ENCODE data around the gene RXFP2. TPM values are rescaled to one million over a fixed set of nuclear protein-coding genes. Genes with fewer than 3 reads are reported as not detected.

Gene RXFP2
- total and polyA plus RNA-seq, 10 donors, result not detected

DNA sequence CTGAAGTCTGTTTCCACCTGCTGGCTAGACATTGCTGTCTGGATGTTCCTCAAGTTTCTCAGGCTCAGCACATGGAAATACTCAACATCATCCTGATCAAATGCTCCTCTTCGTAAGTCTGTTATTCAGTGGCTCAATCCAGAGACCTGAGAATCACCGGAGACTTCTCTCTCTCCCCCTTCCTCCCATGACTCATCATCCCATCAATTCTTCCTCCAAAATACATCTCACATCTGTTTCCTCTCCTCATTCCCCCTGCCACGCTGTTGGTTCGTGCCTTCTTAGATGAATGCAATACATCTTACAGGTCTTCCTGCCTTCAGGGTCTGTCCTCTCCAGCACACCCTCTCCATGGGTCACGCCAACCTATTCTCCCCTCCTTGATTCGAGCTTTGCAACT lies 7.4 kb upstream of the RXFP2 start:
- WGBS, 5 donors, result 12 to 55% (median 24%) methylated on average over 6 of the region's 6 CpGs
- intact Hi-C loops (cut with DNase I; ENCODE audit: low total_unique reads), result no loop called here
- TF ChIP-seq, protein P1, sequence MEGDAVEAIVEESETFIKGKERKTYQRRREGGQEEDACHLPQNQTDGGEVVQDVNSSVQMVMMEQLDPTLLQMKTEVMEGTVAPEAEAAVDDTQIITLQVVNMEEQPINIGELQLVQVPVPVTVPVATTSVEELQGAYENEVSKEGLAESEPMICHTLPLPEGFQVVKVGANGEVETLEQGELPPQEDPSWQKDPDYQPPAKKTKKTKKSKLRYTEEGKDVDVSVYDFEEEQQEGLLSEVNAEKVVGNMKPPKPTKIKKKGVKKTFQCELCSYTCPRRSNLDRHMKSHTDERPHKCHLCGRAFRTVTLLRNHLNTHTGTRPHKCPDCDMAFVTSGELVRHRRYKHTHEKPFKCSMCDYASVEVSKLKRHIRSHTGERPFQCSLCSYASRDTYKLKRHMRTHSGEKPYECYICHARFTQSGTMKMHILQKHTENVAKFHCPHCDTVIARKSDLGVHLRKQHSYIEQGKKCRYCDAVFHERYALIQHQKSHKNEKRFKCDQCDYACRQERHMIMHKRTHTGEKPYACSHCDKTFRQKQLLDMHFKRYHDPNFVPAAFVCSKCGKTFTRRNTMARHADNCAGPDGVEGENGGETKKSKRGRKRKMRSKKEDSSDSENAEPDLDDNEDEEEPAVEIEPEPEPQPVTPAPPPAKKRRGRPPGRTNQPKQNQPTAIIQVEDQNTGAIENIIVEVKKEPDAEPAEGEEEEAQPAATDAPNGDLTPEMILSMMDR (IDR thresholded peaks at IDR 0.05 in 8 of 11, conservative IDR thresholded peaks at IDR 0.05 in 3 of 11), result no peak
- TF ChIP-seq POLR2A (IDR thresholded peaks at IDR 0.05) (no peak), POLR2AphosphoS5 (IDR thresholded peaks at IDR 0.05) (no peak)
- no peaks in the 10 kb centered on the region for H3K4me1 ChIP-seq
- no peaks in the 10 kb centered on the region for H3K9me3 ChIP-seq
- no peak overlapping the region for H3K4me3 ChIP-seq
- H3K27ac ChIP-seq, result no peak overlapping the region
- no peak for DNase-seq
- H3K27me3 ChIP-seq (replicated peaks in 1 of 7), result no peaks in the 10 kb centered on the region
- H3K36me3 ChIP-seq, result no peaks in the 10 kb centered on the region

DNA sequence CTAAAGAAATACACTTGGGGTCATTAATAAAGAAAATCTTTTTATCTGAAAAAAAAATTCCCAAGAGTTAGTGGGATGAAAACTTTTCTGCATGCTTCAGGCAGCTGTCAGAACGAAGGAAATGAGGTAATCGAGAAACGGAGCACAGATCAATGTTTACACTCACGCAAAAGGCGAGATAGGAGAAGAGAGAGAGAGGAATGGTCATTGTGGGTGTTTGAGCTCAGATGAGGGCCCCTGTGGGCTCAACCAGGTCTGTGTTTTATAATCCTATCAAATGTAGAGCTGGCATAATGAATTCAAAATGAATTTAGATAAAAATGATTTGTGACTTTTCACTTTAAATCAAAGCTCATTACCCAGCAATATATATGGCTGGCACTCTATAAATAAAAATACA lies 6.3 kb upstream of the RXFP2 start:
- intact Hi-C loops (cut with DNase I; ENCODE audit: low total_unique reads), result no loop called here
- WGBS, 5 donors, result 28 to 40% (median 34%) methylated on average over 5 of the region's 5 CpGs
- Histone ChIP-seq H3K27ac (no peak overlapping the region), H3K4me1 (no peaks in the 10 kb centered on the region), H3K9me3 (no peaks in the 10 kb centered on the region), H3K27me3 (replicated peaks in 1 of 7) (no peaks in the 10 kb centered on the region), H3K4me3 (peak overlapping the region in 2 of 8 donors; percentile 14 to 31), H3K36me3 (no peaks in the 10 kb centered on the region)
- no peak for DNase-seq
- TF ChIP-seq POLR2A (IDR thresholded peaks at IDR 0.05) (no peak), POLR2AphosphoS5 (IDR thresholded peaks at IDR 0.05) (no peak)
- TF ChIP-seq, protein P1 (IDR thresholded peaks at IDR 0.05 in 8 of 11, conservative IDR thresholded peaks at IDR 0.05 in 3 of 11), result no peak

DNA sequence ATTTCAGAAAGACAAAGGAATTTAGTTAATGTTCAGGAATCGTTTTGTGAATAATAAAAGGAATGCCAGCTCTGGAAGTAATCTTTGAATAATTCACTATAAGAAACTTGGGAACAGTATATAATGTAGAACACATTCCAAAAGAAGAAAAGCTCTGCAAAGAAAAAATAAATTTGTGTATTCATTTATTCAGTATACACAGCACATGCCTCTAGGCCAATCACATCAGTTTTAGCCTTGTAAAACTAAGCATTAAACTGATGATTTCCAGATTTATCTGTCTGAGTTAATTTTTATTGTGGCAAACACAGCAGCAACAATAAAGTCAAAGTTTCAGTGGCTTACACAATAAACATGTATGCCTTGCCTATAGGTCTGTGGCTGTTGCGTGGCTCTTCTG lies 5.7 kb upstream of the RXFP2 start:
- intact Hi-C loops (cut with DNase I; ENCODE audit: low total_unique reads), result no loop called here
- Histone ChIP-seq H3K27me3 (replicated peaks in 1 of 7) (no peaks in the 10 kb centered on the region), H3K27ac (no peak overlapping the region), H3K4me1 (no peaks in the 10 kb centered on the region), H3K4me3 (no peak overlapping the region), H3K36me3 (no peaks in the 10 kb centered on the region), H3K9me3 (no peaks in the 10 kb centered on the region)
- 78 to 87% (median 84%) methylated on average over 2 of the region's 2 CpGs for whole genome bisulfite sequencing, 5 donors
- no peak for DNase-seq
- TF ChIP-seq POLR2A (IDR thresholded peaks at IDR 0.05) (no peak), POLR2AphosphoS5 (IDR thresholded peaks at IDR 0.05) (no peak)
- TF ChIP-seq, protein P1 (IDR thresholded peaks at IDR 0.05 in 8 of 11, conservative IDR thresholded peaks at IDR 0.05 in 3 of 11), result no peak

DNA sequence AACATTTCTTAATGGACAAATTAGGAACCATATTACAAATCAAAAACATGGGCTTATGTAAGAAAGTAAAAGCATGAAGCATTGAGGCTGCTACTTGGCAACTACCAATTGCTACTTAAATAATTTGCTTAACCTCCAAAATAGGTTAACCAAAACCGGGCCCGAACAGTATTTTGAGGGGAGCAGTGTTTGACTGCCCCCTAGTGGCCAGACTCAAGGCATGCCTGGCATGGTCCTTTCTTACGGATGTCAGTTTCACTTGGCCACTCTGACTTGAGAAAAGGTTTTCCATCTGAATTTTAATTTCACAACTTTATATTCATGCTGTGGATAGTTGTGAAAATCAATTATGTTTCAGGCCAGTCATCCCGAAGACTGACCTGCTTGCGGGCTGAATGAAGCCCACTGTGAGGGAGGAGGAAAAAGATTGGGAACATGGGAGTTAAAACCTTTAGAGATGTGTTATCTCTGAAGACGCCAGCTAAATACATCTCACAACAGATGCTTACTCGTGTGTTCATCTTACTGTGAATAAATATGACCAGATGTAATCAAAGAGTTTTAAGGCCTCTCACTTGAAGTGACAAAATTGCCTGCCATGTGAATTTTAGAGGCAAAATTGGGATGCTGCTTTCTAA lies 2.9 kb downstream of the RXFP2 start:
- Histone ChIP-seq H3K4me1 (peaks cover 0 to 14% (median 4%) of the 10 kb centered on the region in 6 donors), H3K4me3 (no peak overlapping the region), H3K27ac (no peak overlapping the region), H3K9me3 (no peaks in the 10 kb centered on the region), H3K27me3 (replicated peaks in 1 of 7) (peaks cover 0 to 21% (median 0%) of the 10 kb centered on the region in 7 donors), H3K36me3 (no peaks in the 10 kb centered on the region)
- no peak for DNase-seq
- intact Hi-C loops (cut with DNase I; ENCODE audit: low total_unique reads), result loop anchor here (2.0 kb wide), 1 partner anchor 309 kb away; no protein-coding TSS in a partner anchor
- WGBS, 5 donors, result 16 to 24% (median 17%) methylated on average over 7 of the region's 7 CpGs
- TF ChIP-seq, protein P1 (IDR thresholded peaks at IDR 0.05 in 8 of 11, conservative IDR thresholded peaks at IDR 0.05 in 3 of 11), result peak; percentile 62 to 96 (median 90)
- no peak for TF ChIP-seq POLR2AphosphoS5 (IDR thresholded peaks at IDR 0.05)

All from spleen (tissue), 11 donors.